Measurements from ENCODE around the gene TIMM8A.
A peak's percentile ranks its signal among the peaks of the same experiment; 100 is the strongest.

Gene TIMM8A, protein sequence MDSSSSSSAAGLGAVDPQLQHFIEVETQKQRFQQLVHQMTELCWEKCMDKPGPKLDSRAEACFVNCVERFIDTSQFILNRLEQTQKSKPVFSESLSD

DNA sequence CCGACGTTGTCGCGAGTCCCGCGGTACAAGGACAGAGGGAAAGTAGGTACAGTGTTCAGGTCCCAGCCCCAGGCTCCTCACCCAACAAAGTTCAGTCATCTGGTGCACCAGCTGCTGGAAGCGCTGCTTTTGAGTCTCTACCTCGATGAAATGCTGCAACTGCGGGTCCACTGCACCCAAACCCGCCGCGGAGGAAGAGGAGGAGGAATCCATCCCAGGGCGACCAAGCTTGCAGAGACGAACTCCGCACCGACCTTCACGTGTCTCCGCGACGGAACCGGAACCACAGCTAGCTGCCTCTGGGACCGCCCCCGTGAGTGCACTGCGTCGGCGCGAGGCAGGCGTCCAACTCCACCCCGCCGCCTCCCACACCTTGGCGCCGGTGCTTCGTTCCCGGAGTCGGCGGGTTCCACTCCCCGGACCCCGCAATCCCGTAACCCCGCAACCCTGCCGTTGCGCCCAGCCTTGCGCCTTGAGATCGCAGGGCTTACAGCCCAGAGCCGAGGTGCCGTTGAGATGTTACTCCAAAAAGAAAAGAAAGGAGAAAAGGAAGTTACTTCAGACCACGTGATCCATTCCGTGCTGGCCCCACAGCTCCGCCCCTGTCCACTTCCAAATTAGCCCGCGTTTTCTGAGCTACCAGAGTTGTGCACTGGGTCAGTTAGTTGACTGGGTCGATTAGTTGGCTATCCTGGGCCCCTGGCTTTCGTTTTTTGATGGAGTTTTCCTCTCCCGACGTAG is at the start of gene TIMM8A:
TIMM8A (minus strand) TSS at position 291 of the 741 bp plus-strand sequence; CDS start at position 213, 78 bp downstream.
- Mint-ChIP-seq H3K9me3 (no peaks in the 10 kb centered on the region), H3K27me3 (ENCODE audit: low read depth) (no peaks in the 10 kb centered on the region), H3K36me3 (ENCODE audit: low read depth) (peaks cover 13% of the 10 kb centered on the region), H3K4me3 (peak within 1 kb of the TSS; percentile 86), H3K27ac (peak within 1 kb of the TSS; percentile 76), H3K4me1 (ENCODE audit: low read depth) (peaks cover 12% of the 10 kb centered on the region)

DNA sequence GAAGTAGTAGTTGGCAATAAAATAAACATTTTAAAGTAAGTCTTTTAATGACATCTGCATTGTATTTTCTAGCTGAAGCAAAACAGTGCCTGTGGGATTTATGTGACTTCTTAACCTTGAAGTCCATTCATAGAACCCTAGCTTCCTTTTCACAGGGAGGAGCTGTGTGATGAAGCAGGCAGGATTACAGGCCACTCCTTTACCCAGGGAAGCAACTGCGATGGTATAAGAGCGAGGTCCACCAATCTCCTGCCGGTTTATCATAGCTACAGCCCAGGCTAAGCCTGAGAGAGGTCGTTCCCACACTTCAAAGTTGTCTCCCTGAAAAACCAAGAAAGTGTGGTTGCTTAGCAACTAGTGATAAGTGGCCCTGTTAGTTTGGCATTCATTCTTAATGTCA is 49.2 kb upstream of the TIMM8A start:
- H3K27ac Mint-ChIP-seq: no peak overlapping the region
- no peaks in the 10 kb centered on the region for H3K27me3 Mint-ChIP-seq (ENCODE audit: low read depth)
- H3K36me3 Mint-ChIP-seq (ENCODE audit: low read depth): peaks cover 30% of the 10 kb centered on the region
- peaks cover 4% of the 10 kb centered on the region for H3K4me1 Mint-ChIP-seq (ENCODE audit: low read depth)
- H3K9me3 Mint-ChIP-seq: no peaks in the 10 kb centered on the region
- no peak overlapping the region for H3K4me3 Mint-ChIP-seq

DNA sequence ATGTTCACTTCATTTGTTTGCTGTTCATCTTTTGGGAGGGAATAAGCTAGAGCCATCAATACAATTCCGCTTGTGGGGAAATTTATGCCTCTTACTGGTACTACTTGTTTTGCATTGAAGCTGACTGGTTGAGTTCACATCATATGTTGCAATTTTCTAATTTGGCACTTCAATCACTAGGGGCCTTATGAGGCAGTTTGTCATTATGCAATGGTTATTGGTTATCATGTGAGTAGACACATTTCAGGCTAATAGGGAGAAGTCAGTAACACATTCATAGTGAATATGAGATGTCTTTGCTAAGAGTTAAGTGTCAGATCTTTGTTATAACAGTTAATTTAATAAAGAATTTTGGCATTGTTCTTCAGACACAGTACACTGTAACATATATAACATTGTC is 47.2 kb upstream of the TIMM8A start:
- no peaks in the 10 kb centered on the region for H3K9me3 Mint-ChIP-seq
- no peak overlapping the region for H3K27ac Mint-ChIP-seq
- peaks cover 39% of the 10 kb centered on the region for H3K36me3 Mint-ChIP-seq (ENCODE audit: low read depth)
- no peak overlapping the region for H3K4me3 Mint-ChIP-seq
- H3K4me1 Mint-ChIP-seq (ENCODE audit: low read depth): peaks cover 9% of the 10 kb centered on the region
- no peaks in the 10 kb centered on the region for H3K27me3 Mint-ChIP-seq (ENCODE audit: low read depth)

DNA sequence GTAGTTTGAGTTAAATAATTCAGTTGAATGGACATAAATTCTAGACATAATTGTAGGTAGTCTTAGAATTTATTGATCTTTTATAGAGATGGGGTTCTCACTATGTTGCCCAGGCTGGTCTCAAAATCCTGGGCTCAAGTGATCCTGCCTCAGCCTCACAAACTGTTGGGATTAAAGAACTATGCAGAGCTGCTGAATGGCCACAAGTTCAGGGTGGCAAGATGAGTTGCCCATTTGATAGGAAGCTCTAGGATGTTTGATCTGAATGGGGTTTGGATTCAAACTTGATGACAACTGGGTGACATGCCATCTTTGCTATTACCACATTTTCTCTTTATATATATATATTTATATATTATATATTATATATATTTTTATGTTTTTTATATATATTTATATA is 45.8 kb upstream of the TIMM8A start:
- Mint-ChIP-seq H3K36me3 (ENCODE audit: low read depth) (peaks cover 29% of the 10 kb centered on the region), H3K27me3 (ENCODE audit: low read depth) (no peaks in the 10 kb centered on the region), H3K27ac (no peak overlapping the region), H3K4me3 (no peak overlapping the region), H3K9me3 (no peaks in the 10 kb centered on the region), H3K4me1 (ENCODE audit: low read depth) (peaks cover 10% of the 10 kb centered on the region)

DNA sequence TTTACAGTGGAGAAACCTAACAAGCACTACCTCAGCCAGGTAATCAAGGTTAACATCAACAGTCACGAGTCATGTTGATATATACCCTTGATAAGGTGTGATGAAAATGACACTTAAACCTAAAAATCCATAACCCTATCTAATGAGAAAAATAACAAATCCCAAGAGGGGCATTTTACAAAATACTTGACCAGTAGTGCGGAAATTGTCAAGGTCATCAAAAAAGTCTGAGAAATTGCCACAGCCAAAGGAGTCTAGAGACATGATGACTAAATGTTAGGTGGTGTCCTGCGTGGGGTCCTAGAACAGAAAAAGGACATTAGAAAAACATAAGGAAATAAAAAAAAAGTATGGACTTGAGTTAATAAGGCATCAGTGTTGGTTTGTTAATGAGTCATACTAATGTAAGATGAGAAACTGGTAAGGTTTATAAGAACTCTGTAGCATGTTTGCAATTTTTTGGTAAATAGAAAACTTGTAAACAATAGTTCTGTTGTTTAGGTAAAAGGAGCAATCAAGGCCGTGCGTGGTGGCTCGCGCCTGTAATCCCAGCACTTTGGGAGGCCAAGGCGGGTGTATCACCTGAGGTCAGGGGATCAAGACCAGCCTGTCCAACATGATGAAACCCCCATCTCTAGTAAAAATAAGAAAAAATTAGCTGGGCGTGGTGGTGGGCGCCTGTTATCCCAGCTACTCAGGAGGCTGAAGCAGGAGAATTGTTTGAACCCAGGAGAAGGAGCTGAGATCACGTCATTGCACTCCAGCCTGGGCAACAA is 45.2 kb upstream of the TIMM8A start:
- Mint-ChIP-seq H3K27ac (no peak overlapping the region), H3K4me3 (peak overlapping the region; percentile 34)

DNA sequence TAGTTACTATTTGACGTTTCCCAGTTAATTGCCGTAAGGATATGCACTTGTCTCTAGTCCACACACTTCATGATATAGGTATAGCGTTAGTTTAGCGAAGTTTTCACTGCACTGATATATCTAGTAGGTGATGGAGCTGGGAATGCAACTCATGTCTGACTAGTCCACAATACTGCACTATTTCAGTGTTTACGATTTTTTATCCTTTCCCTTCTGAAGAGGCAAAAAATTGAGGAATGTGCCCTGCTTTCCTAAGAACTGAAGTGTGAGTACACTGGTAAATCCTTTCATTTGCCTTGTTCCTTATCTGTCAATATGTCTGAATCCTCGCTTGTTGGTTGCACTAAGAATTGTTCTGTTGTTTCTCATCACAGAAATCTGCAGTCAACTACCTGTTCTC is 43.3 kb upstream of the TIMM8A start:
- H3K4me1 Mint-ChIP-seq (ENCODE audit: low read depth): peaks cover 10% of the 10 kb centered on the region
- peak overlapping the region; percentile 88 for H3K27ac Mint-ChIP-seq
- peaks cover 29% of the 10 kb centered on the region for H3K36me3 Mint-ChIP-seq (ENCODE audit: low read depth)
- H3K9me3 Mint-ChIP-seq: no peaks in the 10 kb centered on the region
- peak overlapping the region; percentile 95 for H3K4me3 Mint-ChIP-seq
- no peaks in the 10 kb centered on the region for H3K27me3 Mint-ChIP-seq (ENCODE audit: low read depth)

More for the DNA sequence above, 45.2 kb upstream of the TIMM8A start:
- Mint-ChIP-seq H3K9me3 (no peaks in the 10 kb centered on the region), H3K36me3 (ENCODE audit: low read depth) (peaks cover 29% of the 10 kb centered on the region), H3K27me3 (ENCODE audit: low read depth) (no peaks in the 10 kb centered on the region), H3K4me1 (ENCODE audit: low read depth) (peaks cover 10% of the 10 kb centered on the region)

DNA sequence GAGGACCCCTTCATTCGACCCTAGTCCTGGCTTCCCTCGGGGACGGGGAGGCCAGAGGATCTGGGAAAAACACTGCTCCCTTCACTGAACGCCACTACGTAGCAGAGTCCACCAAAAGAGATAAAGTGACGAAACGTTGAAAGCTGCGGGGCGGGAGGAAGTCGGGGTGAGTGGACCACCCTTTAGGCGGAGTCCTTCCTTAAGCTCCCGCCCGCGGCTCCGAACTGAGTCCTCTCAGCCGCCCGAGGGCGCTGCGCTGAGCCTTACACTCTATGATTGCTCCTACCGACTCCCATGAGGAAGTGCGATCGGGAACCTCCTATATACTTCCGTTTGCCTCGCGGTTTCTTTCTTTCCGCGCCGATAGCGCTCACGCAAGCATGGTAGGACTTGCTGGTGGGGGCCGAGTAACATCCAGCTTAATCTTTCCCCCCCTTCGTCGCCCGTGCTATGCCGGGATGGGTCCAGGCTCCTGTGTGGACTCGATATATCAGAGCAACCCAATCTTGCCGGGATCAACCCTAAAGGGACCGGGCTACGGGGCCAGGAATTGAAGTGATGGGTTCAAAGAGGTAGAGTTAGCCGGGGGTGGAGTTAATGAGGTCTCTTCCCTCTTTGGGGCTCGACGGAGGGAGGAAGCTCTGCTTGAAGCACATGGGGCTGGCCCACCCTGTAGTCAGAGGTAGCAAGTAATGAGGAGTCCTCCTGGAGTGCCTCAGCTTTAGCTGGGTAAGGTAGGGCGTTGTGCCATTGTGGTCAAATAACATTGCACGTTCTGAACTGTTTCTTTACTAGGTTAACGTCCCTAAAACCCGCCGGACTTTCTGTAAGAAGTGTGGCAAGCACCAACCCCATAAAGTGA is 42.4 kb upstream of the TIMM8A start, which contains the start of gene RPL36A:
RPL36A (plus strand) TSS at position 348 of the 862 bp plus-strand sequence; CDS start at position 381, 33 bp downstream.
- peak within 1 kb of the TSS; percentile 95 for H3K4me3 Mint-ChIP-seq
- peak within 1 kb of the TSS; percentile 88 for H3K27ac Mint-ChIP-seq
- H3K9me3 Mint-ChIP-seq: no peaks in the 10 kb centered on the region
- H3K36me3 Mint-ChIP-seq (ENCODE audit: low read depth): peaks cover 29% of the 10 kb centered on the region
- peaks cover 10% of the 10 kb centered on the region for H3K4me1 Mint-ChIP-seq (ENCODE audit: low read depth)
- H3K27me3 Mint-ChIP-seq (ENCODE audit: low read depth): no peaks in the 10 kb centered on the region

DNA sequence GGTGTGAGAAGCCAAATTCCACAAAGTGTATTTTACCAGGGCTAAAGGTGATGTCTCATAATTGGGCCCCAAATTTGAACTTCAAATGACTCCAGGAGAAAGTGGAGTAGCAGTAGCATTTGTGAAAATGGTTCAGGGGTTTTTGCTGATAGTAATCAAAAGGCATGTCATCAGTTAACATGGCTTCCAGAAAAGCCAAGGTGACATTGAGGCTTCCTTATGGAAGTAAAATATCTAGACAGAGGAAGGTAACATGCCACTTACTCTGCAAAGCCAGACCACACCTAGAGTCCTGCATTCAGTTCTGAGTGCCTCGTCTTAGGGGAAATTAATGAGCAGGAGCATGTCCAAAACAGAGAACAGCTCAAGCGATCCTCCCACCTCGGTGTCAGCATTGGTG is 40.1 kb upstream of the TIMM8A start:
- Mint-ChIP-seq H3K4me1 (ENCODE audit: low read depth) (peaks cover 9% of the 10 kb centered on the region), H3K4me3 (no peak overlapping the region), H3K27me3 (ENCODE audit: low read depth) (no peaks in the 10 kb centered on the region), H3K9me3 (no peaks in the 10 kb centered on the region), H3K36me3 (ENCODE audit: low read depth) (peaks cover 19% of the 10 kb centered on the region), H3K27ac (no peak overlapping the region)

DNA sequence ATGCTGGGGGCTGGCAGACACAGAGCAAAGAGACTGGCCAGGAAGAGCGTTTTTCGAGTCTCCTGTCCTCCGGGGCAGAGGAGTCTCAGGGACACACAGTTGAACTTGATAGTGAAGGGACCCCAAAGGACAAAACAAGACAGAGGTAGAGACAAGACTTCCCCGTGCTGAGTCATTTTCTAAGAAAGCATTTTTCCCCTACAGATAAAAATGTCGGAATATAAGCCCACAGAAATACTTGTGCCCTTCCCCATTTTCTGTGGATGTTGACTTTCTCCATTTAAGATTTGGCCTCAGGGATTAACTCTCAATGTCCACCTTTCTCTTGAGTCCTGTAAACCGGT is 38.0 kb upstream of the TIMM8A start:
- Mint-ChIP-seq H3K27me3 (ENCODE audit: low read depth) (no peaks in the 10 kb centered on the region), H3K4me3 (no peak overlapping the region), H3K4me1 (ENCODE audit: low read depth) (peaks cover 3% of the 10 kb centered on the region), H3K36me3 (ENCODE audit: low read depth) (peaks cover 3% of the 10 kb centered on the region), H3K27ac (no peak overlapping the region), H3K9me3 (no peaks in the 10 kb centered on the region)

DNA sequence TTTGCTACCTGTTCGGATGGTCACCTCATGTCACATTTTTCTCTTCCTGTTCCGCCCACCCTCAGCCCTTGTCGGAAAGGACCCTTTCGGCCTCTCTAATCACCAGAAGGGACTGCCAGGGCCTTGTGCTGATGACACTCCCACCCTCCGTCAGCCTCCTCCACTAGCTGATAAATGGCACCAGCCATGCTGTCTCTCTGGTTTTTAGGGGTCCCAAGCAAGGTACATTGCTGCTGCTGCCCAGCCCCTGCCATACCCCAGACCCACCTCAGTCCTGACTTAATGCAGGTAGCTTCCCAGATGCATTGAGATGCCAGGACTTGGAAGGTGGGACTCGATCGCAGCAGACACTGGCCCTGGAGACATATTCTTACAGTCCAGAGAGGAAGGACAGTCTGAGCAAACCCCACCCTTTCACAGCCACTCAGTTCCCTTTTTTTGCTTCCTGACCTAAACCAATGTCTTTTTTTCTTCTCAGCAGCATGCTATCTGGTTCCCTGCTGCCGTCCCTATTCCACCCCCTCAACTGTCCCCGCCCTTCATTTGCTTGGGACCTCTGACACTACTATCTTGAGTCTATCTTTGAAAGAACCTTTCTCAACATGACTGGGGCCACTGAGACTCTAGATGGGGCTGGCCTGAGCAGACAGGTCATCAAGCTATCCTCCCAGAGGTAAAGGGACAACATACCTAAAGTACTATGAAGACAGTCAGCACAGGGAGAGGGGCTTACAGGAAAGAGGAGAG is 37.4 kb upstream of the TIMM8A start, which contains the start of gene BTK:
BTK (minus strand) TSS at position 397 of the 747 bp plus-strand sequence. CDS start 10,907 bp downstream, outside the sequence.
- Mint-ChIP-seq H3K27me3 (ENCODE audit: low read depth) (no peaks in the 10 kb centered on the region), H3K27ac (no peak within 1 kb of the TSS), H3K4me1 (ENCODE audit: low read depth) (peaks cover 1% of the 10 kb centered on the region), H3K9me3 (no peaks in the 10 kb centered on the region), H3K4me3 (no peak within 1 kb of the TSS), H3K36me3 (ENCODE audit: low read depth) (no peaks in the 10 kb centered on the region)

DNA sequence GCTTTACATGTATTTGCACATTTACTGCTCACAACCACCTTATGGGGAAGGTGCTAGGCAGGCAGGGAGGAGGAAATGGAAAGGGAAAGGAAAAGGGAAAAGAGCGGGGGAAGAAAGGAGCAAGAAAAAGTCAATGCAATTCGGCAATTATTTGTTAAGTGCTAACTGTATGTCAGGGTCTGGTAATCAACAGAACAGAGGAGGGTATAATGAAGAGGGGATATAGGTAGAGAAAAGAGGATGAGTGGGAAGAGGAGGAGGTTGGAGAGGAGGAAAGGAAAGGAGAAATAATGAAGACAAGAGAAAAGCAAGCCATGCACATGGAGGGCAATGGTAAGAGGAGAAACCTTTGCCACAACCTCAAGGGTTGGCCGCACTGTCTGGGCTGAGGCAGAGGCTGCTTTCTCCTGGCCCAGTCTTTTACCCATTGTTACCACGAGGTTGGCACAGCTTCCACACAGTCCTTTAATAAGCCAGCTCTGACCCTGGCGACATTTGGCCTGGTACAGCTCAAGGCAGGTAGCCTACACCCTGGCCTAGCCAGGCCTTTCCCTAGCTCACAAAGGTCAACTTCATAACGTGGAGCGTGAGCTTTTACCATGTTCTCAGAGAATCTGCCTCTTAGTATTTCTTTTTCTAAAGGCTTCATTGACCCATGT is 36.6 kb upstream of the TIMM8A start:
- H3K27ac Mint-ChIP-seq: no peak overlapping the region
- H3K4me3 Mint-ChIP-seq: no peak overlapping the region
- H3K4me1 Mint-ChIP-seq (ENCODE audit: low read depth): no peaks in the 10 kb centered on the region
- H3K27me3 Mint-ChIP-seq (ENCODE audit: low read depth): no peaks in the 10 kb centered on the region
- no peaks in the 10 kb centered on the region for H3K9me3 Mint-ChIP-seq
- no peaks in the 10 kb centered on the region for H3K36me3 Mint-ChIP-seq (ENCODE audit: low read depth)

DNA sequence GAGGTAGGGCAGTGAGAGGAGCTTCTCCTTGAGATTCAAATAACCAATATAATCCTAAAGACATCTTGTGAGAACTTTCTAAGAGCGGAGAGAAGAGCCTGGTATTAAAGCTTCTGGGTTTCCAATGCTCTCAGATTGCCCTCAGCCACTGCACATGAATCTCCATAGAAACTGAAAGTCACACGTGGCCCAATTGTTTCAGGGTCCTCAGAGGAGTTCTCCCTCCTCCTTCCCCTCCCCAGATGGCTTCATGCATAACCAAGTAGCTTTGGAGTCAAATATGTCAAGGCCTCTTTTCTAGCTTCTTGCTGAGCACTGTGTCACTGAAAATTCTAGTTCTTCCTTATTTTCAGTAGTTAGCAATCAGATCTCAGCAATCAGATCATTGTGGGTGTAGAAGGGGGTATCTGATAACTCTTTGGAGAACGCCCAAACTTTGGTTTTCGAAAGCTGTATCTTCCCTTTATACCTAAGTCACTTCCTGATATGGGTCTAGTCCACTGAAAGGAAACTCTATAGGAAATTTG is 35.2 kb upstream of the TIMM8A start:
- peaks cover 4% of the 10 kb centered on the region for H3K27me3 Mint-ChIP-seq (ENCODE audit: low read depth)
- H3K27ac Mint-ChIP-seq: no peak overlapping the region
- no peaks in the 10 kb centered on the region for H3K9me3 Mint-ChIP-seq
- no peaks in the 10 kb centered on the region for H3K4me1 Mint-ChIP-seq (ENCODE audit: low read depth)
- no peaks in the 10 kb centered on the region for H3K36me3 Mint-ChIP-seq (ENCODE audit: low read depth)
- H3K4me3 Mint-ChIP-seq: no peak overlapping the region

DNA sequence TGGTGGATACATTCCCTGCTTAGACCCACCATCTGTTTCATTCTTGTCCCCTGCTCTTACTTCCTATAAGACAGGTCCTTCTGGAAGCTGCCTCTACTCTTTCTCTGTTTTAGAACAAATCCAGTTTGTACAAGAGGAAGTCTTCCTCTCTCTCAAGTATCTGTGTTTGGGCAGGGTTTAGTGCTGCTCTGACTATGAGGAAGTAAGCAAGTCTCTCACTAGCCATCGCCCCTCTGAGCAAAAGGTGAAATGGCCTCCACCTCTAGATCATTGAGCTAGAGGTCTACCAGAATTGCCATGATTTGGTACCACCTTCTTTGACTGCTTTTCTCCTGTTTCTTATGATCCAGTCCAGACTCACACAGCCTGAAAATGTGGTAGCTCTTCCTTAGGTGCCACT is 29.0 kb upstream of the TIMM8A start:
- Mint-ChIP-seq H3K27me3 (ENCODE audit: low read depth) (peaks cover 4% of the 10 kb centered on the region), H3K9me3 (no peaks in the 10 kb centered on the region), H3K4me1 (ENCODE audit: low read depth) (no peaks in the 10 kb centered on the region), H3K4me3 (no peak overlapping the region), H3K36me3 (ENCODE audit: low read depth) (no peaks in the 10 kb centered on the region), H3K27ac (no peak overlapping the region)

Data from T-helper 1 cell treated with Interleukin-12 subunit alpha and Interleukin-12 subunit beta and Interleukin-4 antibody, amounts not matched to agents 30 μg/mL and 1 μg/mL, for 36 hours (primary cell).